KMS-11 (cell line): ENCODE measurements around the gene BHLHE41.
A peak's percentile ranks its signal among the peaks of the same experiment; 100 is the strongest.

Experiments used
- H2AFZ ChIP-seq: fragments of 200-600 bp; sonication (generic); 2 replicates; pipeline ENCODE4 v1.6.1; 2016; ENCODE audit warnings: antibody characterized with exemption, mixed run types, low read depth
- H3K27ac ChIP-seq: fragments of 200-600 bp; sonication (generic); 2 replicates; pipeline ENCODE4 v1.6.1; 2016; ENCODE audit warnings: mild to moderate bottlenecking, mixed run types
- H3K27me3 ChIP-seq: fragments of 200-600 bp; sonication (generic); 2 replicates; pipeline ENCODE4 v1.6.1; 2017; ENCODE audit warnings: mild to moderate bottlenecking, low read depth, mixed run types, moderate library complexity; ENCODE audit not compliant: insufficient read depth
- H3K36me3 ChIP-seq: fragments of 200-600 bp; sonication (generic); 2 replicates; pipeline ENCODE4 v1.6.1; 2017; ENCODE audit warnings: mild to moderate bottlenecking, mixed run types; ENCODE audit not compliant: insufficient read depth
- H3K4me1 ChIP-seq: fragments of 200-600 bp; sonication (generic); 2 replicates; pipeline ENCODE4 v1.6.1; 2016; ENCODE audit warnings: mild to moderate bottlenecking, low read depth, mixed run types; ENCODE audit not compliant: poor library complexity, severe bottlenecking
- H3K4me2 ChIP-seq: fragments of 200-600 bp; sonication (generic); 2 replicates; pipeline ENCODE4 v1.7.0; 2016; ENCODE audit warnings: mild to moderate bottlenecking, mixed run types
- H3K4me3 ChIP-seq: fragments of 200-600 bp; sonication (generic); IDR thresholded peaks from 2 replicates; pipeline ENCODE4 v1.6.1; 2017; ENCODE audit warnings: low read depth, low read length, mixed read lengths; ENCODE audit not compliant: insufficient read depth
- H3K79me2 ChIP-seq: fragments of 200-600 bp; sonication (generic); 2 replicates; pipeline ENCODE4 v1.6.1; 2016; ENCODE audit warnings: low read depth, mixed run types; ENCODE audit not compliant: insufficient read depth
- H3K9ac ChIP-seq: fragments of 200-600 bp; sonication (generic); 2 replicates; pipeline ENCODE4 v1.6.1; 2016; ENCODE audit warnings: mild to moderate bottlenecking, mixed run types
- H4K20me1 ChIP-seq: fragments of 200-600 bp; sonication (generic); 2 replicates; pipeline ENCODE4 v1.6.1; 2016; ENCODE audit warnings: mild to moderate bottlenecking, mixed run types; ENCODE audit not compliant: insufficient read depth
- CTCF ChIP-seq: fragments of 200-600 bp; sonication (generic); conservative IDR thresholded peaks from 2 replicates; pipeline ENCODE4 v1.6.1; 2017; ENCODE audit warnings: low read depth, mild to moderate bottlenecking, antibody characterized with exemption, low read length, moderate library complexity, mixed read lengths

BHLHE41 gene

GRCh38 chr12:26123482-26123980 lies 1.3 kb downstream of the BHLHE41 start:
- no peak for TF ChIP-seq CTCF
- Histone ChIP-seq H3K9ac (peak overlapping the region; percentile 90), H3K27ac (peak overlapping the region; percentile 97), H2AFZ (no peak overlapping the region), H4K20me1 (no peaks in the 10 kb centered on the region), H3K79me2 (peaks cover 53% of the 10 kb centered on the region), H3K36me3 (peaks cover 4% of the 10 kb centered on the region; the same call in 1 of the 2 replicates), H3K4me3 (no peak overlapping the region), H3K4me2 (peak overlapping the region; percentile 63), H3K27me3 (no peaks in the 10 kb centered on the region), H3K4me1 (peaks cover 33% of the 10 kb centered on the region)

GRCh38 chr12:26122681-26123481 lies 2.0 kb downstream of the BHLHE41 start:
- H4K20me1 ChIP-seq: no peaks in the 10 kb centered on the region
- H3K4me1 ChIP-seq: peaks cover 33% of the 10 kb centered on the region
- no peak overlapping the region for H3K4me3 ChIP-seq
- H3K4me2 ChIP-seq: peak overlapping the region; percentile 63
- peaks cover 59% of the 10 kb centered on the region for H3K79me2 ChIP-seq
- no peaks in the 10 kb centered on the region for H3K27me3 ChIP-seq
- TF ChIP-seq CTCF: 0 out of 2 replicates have a peak, but pooled peaks have one; percentile 19
- H3K36me3 ChIP-seq: peaks cover 4% of the 10 kb centered on the region; the same call in 1 of the 2 replicates
- peak overlapping the region; percentile 90 for H3K9ac ChIP-seq
- H3K27ac ChIP-seq: peak overlapping the region; percentile 97
- H2AFZ ChIP-seq: no peak overlapping the region

- peak overlapping the region; percentile 97 for H3K27ac ChIP-seq
- peaks cover 60% of the 10 kb centered on the region for H3K79me2 ChIP-seq
- 0 out of 2 replicates have a peak overlapping the region, but pooled peaks have one; percentile 11 for H2AFZ ChIP-seq
- no peaks in the 10 kb centered on the region for H3K27me3 ChIP-seq
- TF ChIP-seq CTCF: no peak
- H3K4me2 ChIP-seq: peak overlapping the region; percentile 62
- H3K4me1 ChIP-seq: peaks cover 33% of the 10 kb centered on the region
- no peak overlapping the region for H3K4me3 ChIP-seq
- H3K9ac ChIP-seq: peak overlapping the region; percentile 90
- peaks cover 4% of the 10 kb centered on the region; the same call in 1 of the 2 replicates for H3K36me3 ChIP-seq
- no peaks in the 10 kb centered on the region for H4K20me1 ChIP-seq
Observed at GRCh38 chr12:26122061-26122680, 2.7 kb downstream of the BHLHE41 start.

- H3K4me3 ChIP-seq: no peak overlapping the region
- no peaks in the 10 kb centered on the region for H4K20me1 ChIP-seq
- H2AFZ ChIP-seq: 0 out of 2 replicates have a peak overlapping the region, but pooled peaks have one; percentile 11
- H3K9ac ChIP-seq: peak overlapping the region; percentile 90
- TF ChIP-seq CTCF: no peak
- peaks cover 4% of the 10 kb centered on the region; the same call in 1 of the 2 replicates for H3K36me3 ChIP-seq
- peaks cover 39% of the 10 kb centered on the region for H3K4me1 ChIP-seq
- peak overlapping the region; percentile 62 for H3K4me2 ChIP-seq
- peak overlapping the region; percentile 97 for H3K27ac ChIP-seq
- peaks cover 60% of the 10 kb centered on the region for H3K79me2 ChIP-seq
- H3K27me3 ChIP-seq: no peaks in the 10 kb centered on the region
Observed at GRCh38 chr12:26121323-26122060, 3.3 kb downstream of the BHLHE41 start.
